Coronary artery (tissue), 2 donors: ENCODE measurements around the gene ZPLD1.

ENCODE experiments used
- DNase-seq: peaks from one replicate; pipeline ENCODE4 v3.0.0-alpha.2; 2017; ENCODE audit warnings: low spot score
- H3K27ac ChIP-seq, 2 donors: fragments of 200-600 bp; sonication (generic); one replicate each; pipeline ENCODE4 v1.5.1; 2016 to 2019
- H3K4me3 ChIP-seq: fragments of 200-600 bp; sonication (generic); 2 replicates; pipeline ENCODE4 v1.5.1; 2016; ENCODE audit warnings: mild to moderate bottlenecking, moderate library complexity
- TF ChIP-seq, protein P1 (sequence below): fragments of 200-600 bp; sonication (generic); IDR thresholded peaks from one replicate; pipeline ENCODE4 v1.5.1; 2019; ENCODE audit warnings: antibody characterized with exemption

ZPLD1 gene

DNA sequence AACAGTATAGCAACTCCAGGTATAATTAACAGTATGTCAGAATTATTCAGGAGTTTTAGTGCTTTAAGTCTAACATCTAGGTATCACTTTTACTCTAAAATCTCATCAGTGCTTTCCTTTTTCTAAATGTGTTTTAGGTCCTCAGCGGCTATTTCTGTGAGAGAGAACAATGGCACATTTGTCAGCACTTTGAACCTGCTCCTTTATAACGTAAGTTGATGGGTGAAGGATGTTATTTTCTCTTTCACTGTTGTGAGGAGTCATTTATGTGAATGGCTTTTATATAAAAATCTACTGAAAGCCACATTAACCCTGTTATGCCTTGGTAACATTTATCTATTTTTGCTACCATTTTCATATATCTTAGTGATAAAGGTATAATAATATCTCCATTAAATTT is 22.8 kb downstream of the ZPLD1 start:
- TF ChIP-seq, protein P1, sequence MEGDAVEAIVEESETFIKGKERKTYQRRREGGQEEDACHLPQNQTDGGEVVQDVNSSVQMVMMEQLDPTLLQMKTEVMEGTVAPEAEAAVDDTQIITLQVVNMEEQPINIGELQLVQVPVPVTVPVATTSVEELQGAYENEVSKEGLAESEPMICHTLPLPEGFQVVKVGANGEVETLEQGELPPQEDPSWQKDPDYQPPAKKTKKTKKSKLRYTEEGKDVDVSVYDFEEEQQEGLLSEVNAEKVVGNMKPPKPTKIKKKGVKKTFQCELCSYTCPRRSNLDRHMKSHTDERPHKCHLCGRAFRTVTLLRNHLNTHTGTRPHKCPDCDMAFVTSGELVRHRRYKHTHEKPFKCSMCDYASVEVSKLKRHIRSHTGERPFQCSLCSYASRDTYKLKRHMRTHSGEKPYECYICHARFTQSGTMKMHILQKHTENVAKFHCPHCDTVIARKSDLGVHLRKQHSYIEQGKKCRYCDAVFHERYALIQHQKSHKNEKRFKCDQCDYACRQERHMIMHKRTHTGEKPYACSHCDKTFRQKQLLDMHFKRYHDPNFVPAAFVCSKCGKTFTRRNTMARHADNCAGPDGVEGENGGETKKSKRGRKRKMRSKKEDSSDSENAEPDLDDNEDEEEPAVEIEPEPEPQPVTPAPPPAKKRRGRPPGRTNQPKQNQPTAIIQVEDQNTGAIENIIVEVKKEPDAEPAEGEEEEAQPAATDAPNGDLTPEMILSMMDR: no peak
- DNase-seq: no peak
- Histone ChIP-seq H3K27ac (no peak overlapping the region), H3K4me3 (no peak overlapping the region)

GRCh38 chr3:102460579-102460978 is 25.8 kb downstream of the ZPLD1 start:
- Histone ChIP-seq H3K4me3 (no peak overlapping the region), H3K27ac (no peak overlapping the region)
- TF ChIP-seq, protein P1: no peak
- no peak for DNase-seq

DNA sequence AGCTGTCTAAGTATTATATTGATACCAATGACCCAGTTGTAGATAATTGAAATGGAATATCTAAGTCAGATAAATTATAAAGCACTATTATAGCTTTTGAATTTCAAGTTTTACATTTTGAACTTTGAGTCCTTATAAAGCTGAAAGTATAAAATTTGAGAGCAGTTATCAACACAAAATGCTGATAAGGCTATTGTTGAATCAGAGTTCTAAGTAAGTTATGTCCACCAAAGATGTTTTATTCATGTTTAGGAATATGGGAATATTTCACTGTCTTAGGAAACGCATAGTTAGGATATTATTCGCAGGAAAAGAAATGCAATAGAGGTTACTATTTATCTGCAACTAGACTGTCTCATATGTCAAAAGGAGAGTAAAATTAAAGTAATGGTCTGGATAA is 29.4 kb downstream of the ZPLD1 start:
- no peak for DNase-seq
- H3K27ac ChIP-seq: no peak overlapping the region
- H3K4me3 ChIP-seq: no peak overlapping the region
- TF ChIP-seq, protein P1: no peak

DNA sequence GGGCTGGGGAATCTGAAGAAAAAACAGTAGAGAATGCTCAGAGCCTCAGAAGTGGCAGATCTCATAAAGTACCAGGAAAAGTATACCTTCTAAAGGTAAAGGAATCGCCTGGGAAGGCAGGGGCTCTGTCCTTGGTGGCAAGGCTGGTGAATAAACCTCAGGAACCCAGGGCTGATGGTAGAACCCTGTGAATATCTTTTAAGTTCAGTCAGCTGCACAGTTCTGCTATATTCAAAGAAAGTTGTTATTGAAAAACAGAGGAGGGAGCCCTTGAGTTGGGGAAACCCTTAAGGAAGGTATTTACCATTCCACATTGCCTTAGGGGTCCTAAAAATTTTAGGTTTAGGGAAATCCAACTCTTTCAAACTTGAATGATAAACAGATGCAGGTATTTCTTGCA is 31.2 kb downstream of the ZPLD1 start:
- no peak overlapping the region for H3K27ac ChIP-seq
- DNase-seq: no peak
- TF ChIP-seq, protein P1: no peak
- H3K4me3 ChIP-seq: no peak overlapping the region

DNA sequence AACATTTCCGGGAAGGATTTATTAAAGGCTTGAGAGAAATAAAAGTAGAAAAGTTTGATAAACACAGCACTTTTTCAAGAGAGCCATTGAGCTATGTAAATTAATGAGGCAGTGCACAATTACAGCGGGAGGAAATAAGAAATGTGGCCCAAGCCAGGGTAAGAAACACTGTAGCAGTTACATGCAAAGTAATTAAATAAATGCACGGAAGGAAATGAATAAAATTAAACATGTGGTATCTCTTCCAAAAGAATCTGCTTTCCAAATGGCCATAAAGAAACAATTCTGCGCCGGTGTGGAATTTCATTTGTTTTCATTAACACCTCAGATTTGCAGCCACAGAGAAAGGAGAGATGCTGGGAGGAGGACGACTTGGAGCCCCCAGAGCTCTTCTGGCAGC is 35.3 kb downstream of the ZPLD1 start:
- no peak overlapping the region for H3K27ac ChIP-seq
- TF ChIP-seq, protein P1: no peak
- DNase-seq: no peak
- H3K4me3 ChIP-seq: no peak overlapping the region

GRCh38 chr3:102471001-102471400 is 36.2 kb downstream of the ZPLD1 start:
- TF ChIP-seq, protein P1: no peak
- H3K4me3 ChIP-seq: no peak overlapping the region
- H3K27ac ChIP-seq: no peak overlapping the region
- no peak for DNase-seq

- Histone ChIP-seq H3K27ac (no peak overlapping the region), H3K4me3 (no peak overlapping the region)
- no peak for DNase-seq
- TF ChIP-seq, protein P1: no peak
These were observed 36.7 kb downstream of the ZPLD1 start for GRCh38 chr3:102471491-102471890.
